H1 (cell line): ENCODE results near the gene COPS9. TPM values are rescaled to one million over a fixed set of nuclear protein-coding genes. Genes with fewer than 3 reads are reported as not detected.

Experiments
- CTCF ChIA-PET: fragments of 300-600 bp; sonication (Branson Sonifier 250); formaldehyde crosslinking; loops from one replicate; lab custom pipeline; 2021; ENCODE audit not compliant: partially characterized antibody; lab: Charles Lee
- POLR2A ChIA-PET: fragments of 300-600 bp; sonication (Branson Sonifier 250); formaldehyde crosslinking; loops from one replicate; lab custom pipeline; 2021; ENCODE audit warnings: inconsistent platforms; ENCODE audit not compliant: partially characterized antibody; lab: Charles Lee
- DNase-seq, 2 experiments: peaks; one replicate each; pipeline versions ENCODE4 v3.0.0 to v3.0.0-alpha.2; 2010 to 2022; ENCODE audit warnings: low spot score in 2 of 2, low read depth in 1 of 2, mixed read lengths in 1 of 2
- FAIRE-seq: peaks from 2 replicates; lab custom pipeline; 2011; peaks lifted over from hg19 to GRCh38; lab: Jason Lieb, UNC
- H2AFZ ChIP-seq: 2 replicates; pipeline ENCODE4 v1.8.1; 2012; ENCODE audit warnings: low read length, inconsistent platforms
- H2AK5ac ChIP-seq: 2 replicates; pipeline ENCODE4 v1.6.1; 2013; ENCODE audit warnings: low read depth, low read length
- H2BK120ac ChIP-seq: replicated peaks from 2 replicates; pipeline ENCODE3; 2013; ENCODE audit warnings: low read depth, low read length, inconsistent platforms
- H2BK12ac ChIP-seq: 2 replicates; pipeline ENCODE4 v1.6.1; 2013; ENCODE audit warnings: low read depth, low read length
- H2BK15ac ChIP-seq: 2 replicates; pipeline ENCODE4 v1.6.1; 2013; ENCODE audit warnings: low read length
- H2BK20ac ChIP-seq: 2 replicates; pipeline ENCODE4 v1.6.1; 2013; ENCODE audit warnings: low read length
- H2BK5ac ChIP-seq: 2 replicates; pipeline ENCODE4 v1.6.1; 2013; ENCODE audit warnings: low read depth, low read length
- H3K14ac ChIP-seq: 2 replicates; pipeline ENCODE4 v1.6.1; 2013; ENCODE audit warnings: inconsistent platforms; ENCODE audit not compliant: insufficient read length
- H3K18ac ChIP-seq: 2 replicates; pipeline ENCODE4 v1.6.1; 2013; ENCODE audit warnings: low read length; ENCODE audit errors: extremely low read depth
- H3K23ac ChIP-seq: 2 replicates; pipeline ENCODE4 v1.6.1; 2013; ENCODE audit warnings: inconsistent platforms; ENCODE audit not compliant: insufficient read length
- H3K23me2 ChIP-seq: 2 replicates; pipeline ENCODE4 v1.6.1; 2013; ENCODE audit warnings: low read depth, low read length
- H3K27ac ChIP-seq: 2 replicates; pipeline ENCODE4 v1.6.1; 2011; ENCODE audit warnings: low read depth, low read length, inconsistent platforms
- H3K27me3 ChIP-seq, 4 experiments: replicated peaks in 1 of 4; 1 replicate in 1 of 4; 2 replicates in 3 of 4; pipeline versions ENCODE4 v1.6.1 to v1.8.1; 2011 to 2013; ENCODE audit warnings: low read length in 3 of 4, mild to moderate bottlenecking in 3 of 4, inconsistent platforms in 2 of 4, mixed read lengths in 2 of 4, moderate library complexity in 1 of 4; ENCODE audit not compliant: control insufficient read depth in 3 of 4, insufficient read depth in 3 of 4; ENCODE audit errors: extremely low read depth in 1 of 4
- H3K36me3 ChIP-seq, 4 experiments: 2 replicates each; pipeline versions ENCODE4 v1.6.1 to v1.8.1; 2011 to 2013; ENCODE audit warnings: mild to moderate bottlenecking in 4 of 4, low read length in 3 of 4, moderate library complexity in 2 of 4, control low read depth in 1 of 4, inconsistent platforms in 1 of 4; ENCODE audit not compliant: insufficient read depth in 4 of 4, control insufficient read depth in 2 of 4
- H3K4ac ChIP-seq: replicated peaks from 2 replicates; pipeline ENCODE3; 2013; ENCODE audit warnings: low read length, low read depth, mixed read lengths, inconsistent platforms; ENCODE audit not compliant: insufficient read length
- H3K4me1 ChIP-seq, 4 experiments: replicated peaks in 1 of 4; 1 replicate in 1 of 4; 2 replicates in 3 of 4; pipeline versions ENCODE4 v1.6.1 to v1.8.1; 2011 to 2013; ENCODE audit warnings: low read length in 3 of 4, inconsistent platforms in 2 of 4, mixed read lengths in 1 of 4; ENCODE audit not compliant: insufficient read depth in 4 of 4, control insufficient read depth in 3 of 4
- H3K4me2 ChIP-seq, 2 experiments: 2 replicates each; pipeline versions ENCODE4 v1.6.1 to v1.8.1; 2011 to 2013; ENCODE audit warnings: low read depth in 2 of 2, low read length in 2 of 2, control low read depth in 1 of 2, inconsistent platforms in 1 of 2, mild to moderate bottlenecking in 1 of 2; ENCODE audit not compliant: insufficient read depth in 1 of 2
- H3K4me3 ChIP-seq, 4 experiments: fragments of 200-600, 300-600 bp in 1 of 4; sonication (generic), shearing (Covaris generic), sonication (Bioruptor Twin) in 1 of 4; 2 replicates each; pipeline versions ENCODE4 v1.5.1 to v1.8.1; 2011 to 2016; ENCODE audit warnings: low read length in 4 of 4, low read depth in 3 of 4, control low read depth in 2 of 4, inconsistent platforms in 2 of 4, mild to moderate bottlenecking in 2 of 4, mixed read lengths in 1 of 4, moderate library complexity in 1 of 4; ENCODE audit not compliant: insufficient read depth in 2 of 4; ENCODE audit errors: extremely low read depth in 1 of 4
- H3K56ac ChIP-seq: replicated peaks from 2 replicates; pipeline ENCODE3; 2013; ENCODE audit warnings: low read depth, mild to moderate bottlenecking, mixed read lengths, low read length, inconsistent platforms; ENCODE audit not compliant: insufficient read length
- H3K79me1 ChIP-seq: 2 replicates; pipeline ENCODE4 v1.6.1; 2013; ENCODE audit warnings: low read depth, low read length, control low read depth
- H3K79me2 ChIP-seq, 2 experiments: 2 replicates each; pipeline versions ENCODE4 v1.6.1 to v1.8.1; 2012 to 2013; ENCODE audit warnings: low read length in 2 of 2, mild to moderate bottlenecking in 2 of 2, inconsistent platforms in 1 of 2; ENCODE audit not compliant: insufficient read depth in 2 of 2, control insufficient read depth in 1 of 2
- H3K9ac ChIP-seq, 4 experiments: replicated peaks in 1 of 4; 1 replicate in 1 of 4; 2 replicates in 3 of 4; pipeline versions ENCODE4 v1.6.1 to v1.8.1; 2011 to 2013; ENCODE audit warnings: low read depth in 3 of 4, low read length in 3 of 4, control low read depth in 2 of 4, mild to moderate bottlenecking in 2 of 4, moderate library complexity in 2 of 4, inconsistent platforms in 1 of 4; ENCODE audit errors: extremely low read depth in 1 of 4
- H3K9me3 ChIP-seq, 2 experiments: 2 replicates each; pipeline versions ENCODE4 v1.6.1 to v1.8.1; 2012 to 2013; ENCODE audit warnings: mild to moderate bottlenecking in 2 of 2, moderate library complexity in 2 of 2, control low read depth in 1 of 2, inconsistent platforms in 1 of 2, low read depth in 1 of 2, low read length in 1 of 2, mixed read lengths in 1 of 2; ENCODE audit not compliant: insufficient read depth in 2 of 2
- H4K20me1 ChIP-seq, 2 experiments: replicated peaks in 1 of 2; 2 replicates each; pipeline versions ENCODE3 to v1.8.1; 2011 to 2013; ENCODE audit warnings: inconsistent platforms in 2 of 2, low read length in 2 of 2, mild to moderate bottlenecking in 1 of 2; ENCODE audit not compliant: insufficient read depth in 2 of 2, control insufficient read depth in 1 of 2
- H4K5ac ChIP-seq: 2 replicates; pipeline ENCODE4 v1.6.1; 2013; ENCODE audit warnings: low read length, low read depth, mixed read lengths, inconsistent platforms; ENCODE audit not compliant: insufficient read length
- H4K8ac ChIP-seq: 2 replicates; pipeline ENCODE4 v1.8.0; 2013; ENCODE audit warnings: mild to moderate bottlenecking, moderate library complexity, low read length, inconsistent platforms; ENCODE audit not compliant: insufficient read depth; ENCODE audit errors: extremely low read depth
- H4K91ac ChIP-seq: replicated peaks from 2 replicates; pipeline ENCODE3; 2013; ENCODE audit warnings: low read length, mixed read lengths, inconsistent platforms; ENCODE audit not compliant: insufficient read length
- CREB1 ChIP-seq: IDR thresholded peaks from 2 replicates; pipeline ENCODE4 v1.6.1; 2012; ENCODE audit warnings: inconsistent platforms
- CTBP2 ChIP-seq: IDR thresholded peaks from 2 replicates; pipeline ENCODE4 v1.7.0; 2011; ENCODE audit warnings: borderline replicate concordance, mild to moderate bottlenecking, moderate library complexity, mixed read lengths, low read length; ENCODE audit not compliant: insufficient read depth, insufficient read length
- POU5F1 ChIP-seq: IDR thresholded peaks from 2 replicates; pipeline ENCODE4 v1.6.1; 2011; ENCODE audit warnings: low read depth, mild to moderate bottlenecking, low read length, moderate library complexity
- WGBS, 2 experiments: shearing (Covaris generic) in 1 of 2; methylation state at CpG; one replicate each; pipeline versions ENCODE4 v1.1.6 to v1.1.7; 2013 to 2015; ENCODE audit warnings: low lambda C conversion rate in 2 of 2, mixed read lengths in 2 of 2, inconsistent platforms in 1 of 2, low coverage in 1 of 2, missing lambda C conversion rate in 1 of 2; ENCODE audit not compliant: insufficient replicate concordance in 2 of 2, insufficient coverage in 1 of 2, insufficient read length in 1 of 2; ENCODE audit errors: extremely low coverage in 1 of 2, missing lambda C conversion rate in 1 of 2; 5-methylcytosine and 5-hydroxymethylcytosine counted together
- polyA plus RNA-seq, 7 experiments: library from polyadenylated mRNA; depleted of rRNA in 3 of 7; stranded (reverse) in 5 of 7; unstranded in 2 of 7; fragments of >200 nt in 5 of 7; fragments of 200-250 nt in 2 of 7; gene quantifications; 1 replicate in 5 of 7; 2 replicates in 1 of 7; 4 replicates in 1 of 7; pipeline versions ENCODE4 v1.2.1 to v1.2.3, GENCODE V29; 2011 to 2013; ENCODE audit warnings: missing spikeins in 2 of 7, mixed read lengths in 2 of 7
- total RNA-seq: library from RNA; stranded (reverse); fragmentation: NEBNext Ultra II Directional; extraction: Animal tissue kit (Norgen Biotek cat#: 25700); gene quantifications from 2 replicates; pipeline ENCODE4 v1.2.1, GENCODE V29; 2021

The COPS9 gene
- total and polyA plus RNA-seq, 2 of the 8 experiments (the other 6 are each of a cell fraction or from before 2014, with no cell fraction given) = 154 to 234 TPM

GRCh38 chr2:240166761-240167587 is 30.9 kb upstream of the COPS9 start:
- Histone ChIP-seq H3K18ac (no peak overlapping the region), H3K56ac (no peak overlapping the region), H3K9me3 (peaks cover 0 to 4% of the 10 kb centered on the region in 2 experiments; a peak in 2 of 4 replicates), H4K91ac (no peak overlapping the region), H2AK5ac (no peak overlapping the region), H3K23ac (no peak overlapping the region), H2BK5ac (no peak overlapping the region), H3K79me1 (no peaks in the 10 kb centered on the region), H2AFZ (no peak overlapping the region), H3K79me2 (no peaks in the 10 kb centered on the region), H3K27me3 (no peaks in the 10 kb centered on the region; a peak in 1 of 7 replicates), H2BK12ac (no peak overlapping the region), H2BK120ac (no peak overlapping the region), H3K9ac (no peak overlapping the region), H3K4me3 (no peak overlapping the region), H3K27ac (no peak overlapping the region), H3K23me2 (peaks cover 3% of the 10 kb centered on the region; the same call in 1 of the 2 replicates), H4K5ac (no peak overlapping the region), H3K4me1 (no peaks in the 10 kb centered on the region), H3K4me2 (no peak overlapping the region), H3K4ac (no peak overlapping the region), H2BK20ac (no peak overlapping the region), H4K8ac (no peak overlapping the region; the same call in 1 of the 2 replicates), H4K20me1 (no peaks in the 10 kb centered on the region), H3K14ac (no peak overlapping the region), H2BK15ac (no peak overlapping the region), H3K36me3 (no peaks in the 10 kb centered on the region)
- DNase-seq (no peak), FAIRE-seq (no peak)
- ChIA-PET CTCF (no interaction called here), POLR2A (no interaction called here)
- WGBS, 2 experiments = 91% methylated on average over 19 of the region's 21 CpGs; no CpG with 5 or more reads in 1 of the 2 experiments
- TF ChIP-seq POU5F1 (no peak), CTBP2 (no peak), CREB1 (no peak)
